Mucosa of descending colon (tissue), 3 donors: Measurements from ENCODE around the gene ASCC2. TPM values are rescaled to one million over a fixed set of nuclear protein-coding genes. Genes with fewer than 3 reads are reported as not detected.

ENCODE experiments used
- total RNA-seq, 3 donors: library from RNA; stranded (reverse); fragmentation: NEBNext Ultra II Directional in 2 of 3; extraction: Animal tissue kit (Norgen Biotek cat#: 25700) in 2 of 3; gene quantifications; one replicate each; pipeline versions ENCODE4 v1.2.1 to v1.2.4, GENCODE V29; 2021 to 2023
- donor health status: DM: no; HTN: no; CAD: no; lungs with moderate emphysema.
- donor health status: DM: no; HTN: no; CAD: no.
- donor health status: DM: no; HTN: yes; CAD: no.

ASCC2 gene
- total RNA-seq, 3 donors from 2014 or later: 61.3 to 81.0 (median 63.5) TPM

Other genes with a start within 250 kb of the ASCC2 start
- 10 to 100 TPM; 32.3 to 45.2 (median 43.1) TPM for gene NF2, start 234.6 kb downstream of the ASCC2 start, total RNA-seq
- gene CABP7, start 118.3 kb downstream of the ASCC2 start, total RNA-seq: under 1 TPM in 2 of 3 donors, not detected in 1; 0.19 to 0.41 TPM
- gene ZMAT5, start 71.3 kb downstream of the ASCC2 start, total RNA-seq: 10 to 100 TPM; 12.3 to 19.5 (median 16.1) TPM
- 100 to 1,000 TPM; 102 to 178 (median 154) TPM for gene UQCR10, start 70.9 kb downstream of the ASCC2 start, total RNA-seq
- 10 to 100 TPM; 47.7 to 59.8 (median 54.4) TPM for gene MTMR3, start 44.9 kb upstream of the ASCC2 start, total RNA-seq
- not detected for gene HORMAD2, start 242.2 kb upstream of the ASCC2 start, total RNA-seq